Gastrocnemius medialis (tissue), 4 donors: ENCODE data around the gene L3MBTL2.

Experiments used
- CTCF ChIP-seq, 5 experiments: fragments of 450-650 bp in 3 of 5; fragments of 200-600 bp in 2 of 5; sonication (generic) in 2 of 5; IDR thresholded peaks in 4 of 5; conservative IDR thresholded peaks in 1 of 5; 1 replicate in 4 of 5; 2 replicates in 1 of 5; pipeline ENCODE4 v1.5.1; 2016 to 2019; ENCODE audit warnings: antibody characterized with exemption in 5 of 5, mild to moderate bottlenecking in 3 of 5, moderate library complexity in 3 of 5
- POLR2A ChIP-seq, 2 donors: fragments of 450-650 bp; IDR thresholded peaks; one replicate each; pipeline ENCODE4 v1.6.1; 2017; ENCODE audit warnings: antibody characterized with exemption in 2 of 2, mild to moderate bottlenecking in 2 of 2, moderate library complexity in 2 of 2

DNA sequence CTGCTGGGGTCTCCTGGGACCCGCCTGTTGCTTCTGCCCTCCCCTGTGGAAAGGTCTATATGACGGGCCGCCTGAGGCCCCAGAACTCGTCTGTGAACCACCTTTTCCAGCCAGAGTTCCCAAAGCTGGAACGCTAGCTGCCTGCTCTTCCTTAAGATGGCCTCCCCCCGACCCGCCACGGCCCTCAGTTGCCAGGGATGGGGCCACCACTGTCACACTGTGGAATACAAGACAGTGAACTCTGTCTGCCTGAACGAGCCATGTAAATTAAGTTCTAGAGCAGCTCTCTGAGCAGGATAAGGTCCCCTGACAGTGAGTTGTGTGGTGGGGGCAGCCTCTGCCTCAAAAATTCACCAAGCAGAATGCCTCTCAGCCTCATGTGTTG is 25.3 kb downstream of the L3MBTL2 start:
- no peak for TF ChIP-seq POLR2A (IDR thresholded peaks at IDR 0.05)
- no peak for TF ChIP-seq CTCF (IDR thresholded peaks at IDR 0.05 in 4 of 5, conservative IDR thresholded peaks at IDR 0.05 in 1 of 5)
